CD4-positive, alpha-beta memory T cell (primary cell): ENCODE results near the gene DNAJB9. TPM values are rescaled to one million over a fixed set of nuclear protein-coding genes. Genes with fewer than 3 reads are reported as not detected.

Source experiments
- CTCF ChIA-PET: fragments of 350-600 bp; sonication (Branson Sonifier 250); formaldehyde crosslinking; loops from one replicate; lab custom pipeline; 2021; ENCODE audit warnings: inconsistent platforms; ENCODE audit not compliant: partially characterized antibody; lab: Charles Lee
- POLR2A ChIA-PET: fragments of 350-600 bp; sonication (Branson Sonifier 250); formaldehyde crosslinking; loops from one replicate; lab custom pipeline; 2021; ENCODE audit not compliant: partially characterized antibody; lab: Charles Lee
- DNase-seq, 5 donors: peaks; one replicate each; pipeline versions ENCODE4 v3.0.0 to v3.0.0-alpha.2; 2020 to 2022; ENCODE audit warnings: mixed read lengths in 1 of 5
- H3K27ac ChIP-seq: one replicate; pipeline ENCODE4 v1.7.0; 2013; ENCODE audit warnings: low read depth, low read length
- H3K27me3 ChIP-seq: 2 replicates; pipeline ENCODE4 v1.7.0; 2013; ENCODE audit warnings: mild to moderate bottlenecking, low read length, moderate library complexity; ENCODE audit not compliant: insufficient read depth
- H3K36me3 ChIP-seq: 2 replicates; pipeline ENCODE4 v1.7.0; 2013; ENCODE audit warnings: mild to moderate bottlenecking, low read length, moderate library complexity; ENCODE audit not compliant: insufficient read depth
- H3K4me1 ChIP-seq: 2 replicates; pipeline ENCODE4 v1.7.0; 2013; ENCODE audit warnings: mild to moderate bottlenecking, low read length, moderate library complexity; ENCODE audit not compliant: insufficient read depth
- H3K4me3 ChIP-seq, 2 donors: one replicate each; pipeline ENCODE4 v1.7.0; 2013; ENCODE audit warnings: low read length in 2 of 2, mild to moderate bottlenecking in 1 of 2
- H3K9me3 ChIP-seq, 2 donors: one replicate each; pipeline ENCODE4 v1.7.0; 2013; ENCODE audit warnings: low read length in 2 of 2, control low read depth in 1 of 2; ENCODE audit not compliant: control insufficient read depth in 1 of 2
- H3K27ac Mint-ChIP-seq, 7 donors: one replicate each; pipeline ENCODE4 v1.8.0; 2020 to 2021; ENCODE audit warnings: mixed read lengths in 7 of 7, mild to moderate bottlenecking in 6 of 7, inconsistent platforms in 3 of 7, moderate library complexity in 3 of 7
- H3K27me3 Mint-ChIP-seq, 2 donors: one replicate each; pipeline ENCODE4 v1.8.0; 2020 to 2021; ENCODE audit warnings: mixed read lengths in 2 of 2
- H3K36me3 Mint-ChIP-seq, 2 donors: one replicate each; pipeline ENCODE4 v1.8.0; 2020 to 2021; ENCODE audit warnings: mixed read lengths in 2 of 2, inconsistent platforms in 1 of 2, mild to moderate bottlenecking in 1 of 2
- H3K4me1 Mint-ChIP-seq, 4 donors: one replicate each; pipeline ENCODE4 v1.8.0; 2020 to 2021; ENCODE audit warnings: mixed read lengths in 4 of 4, mild to moderate bottlenecking in 1 of 4
- H3K4me3 Mint-ChIP-seq, 8 donors: one replicate each; pipeline ENCODE4 v1.8.0; 2020 to 2021; ENCODE audit warnings: mixed read lengths in 8 of 8, mild to moderate bottlenecking in 7 of 8, moderate library complexity in 6 of 8, inconsistent platforms in 3 of 8
- H3K9me3 Mint-ChIP-seq, 8 donors: one replicate each; pipeline ENCODE4 v1.8.0; 2020 to 2021; ENCODE audit warnings: mixed read lengths in 8 of 8, mild to moderate bottlenecking in 5 of 8, inconsistent platforms in 3 of 8, moderate library complexity in 1 of 8
- intact Hi-C: fragments of 100-400 bp; cut with micrococcal nuclease; formaldehyde crosslinking; loops from one replicate; pipeline ENCODE4 v1.15.1; 2023
- polyA plus RNA-seq, 2 donors: library from polyadenylated mRNA; unstranded; fragments of 300-500 nt; fragmentation: Illumina TruSeq; gene quantifications; one replicate each; pipeline ENCODE4 v1.2.3, GENCODE V29; 2021
- total RNA-seq, 2 experiments: library from RNA; stranded (reverse); gene quantifications; one replicate each; pipeline ENCODE4 v1.2.3, GENCODE V29; 2021

DNAJB9 gene
- total and polyA plus RNA-seq, 4 experiments from 2014 or later: 30.2 to 138 (median 46.4) TPM

DNA sequence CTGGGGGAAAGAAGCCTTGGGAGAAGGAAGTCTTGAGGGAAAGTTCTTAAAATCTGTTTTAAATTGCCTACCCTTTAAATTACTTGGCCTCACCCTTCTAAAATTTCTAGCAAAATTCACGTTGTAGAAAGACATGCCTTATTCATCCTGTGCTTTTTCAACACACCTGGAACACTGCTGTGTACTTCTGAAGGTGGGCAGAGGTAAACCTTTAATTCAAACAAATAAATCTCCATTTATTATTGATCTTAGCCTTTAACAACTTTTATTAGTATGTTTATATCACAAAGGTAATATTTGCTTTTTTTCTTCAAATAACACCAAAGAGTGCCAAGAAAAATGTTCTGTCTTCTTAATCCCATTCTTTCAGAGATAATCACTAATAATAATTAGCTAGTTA lies 30.7 kb downstream of the DNAJB9 start:
- Histone ChIP-seq H3K27me3 (no peaks in the 10 kb centered on the region), H3K27ac (no peak overlapping the region), H3K36me3 (no peaks in the 10 kb centered on the region), H3K4me3 (no peak overlapping the region), H3K9me3 (no peaks in the 10 kb centered on the region), H3K4me1 (no peaks in the 10 kb centered on the region)
- H3K4me1 Mint-ChIP-seq: no peaks in the 10 kb centered on the region
- no peak overlapping the region for H3K27ac Mint-ChIP-seq
- no peak for DNase-seq
- H3K36me3 Mint-ChIP-seq: no peaks in the 10 kb centered on the region
- H3K27me3 Mint-ChIP-seq: peaks cover 10% of the 10 kb centered on the region in 2 donors
- no peaks in the 10 kb centered on the region for H3K9me3 Mint-ChIP-seq
- H3K4me3 Mint-ChIP-seq: no peak overlapping the region
- intact Hi-C loops: no loop called here
- POLR2A ChIA-PET: no interaction called here
- CTCF ChIA-PET: no interaction called here

DNA sequence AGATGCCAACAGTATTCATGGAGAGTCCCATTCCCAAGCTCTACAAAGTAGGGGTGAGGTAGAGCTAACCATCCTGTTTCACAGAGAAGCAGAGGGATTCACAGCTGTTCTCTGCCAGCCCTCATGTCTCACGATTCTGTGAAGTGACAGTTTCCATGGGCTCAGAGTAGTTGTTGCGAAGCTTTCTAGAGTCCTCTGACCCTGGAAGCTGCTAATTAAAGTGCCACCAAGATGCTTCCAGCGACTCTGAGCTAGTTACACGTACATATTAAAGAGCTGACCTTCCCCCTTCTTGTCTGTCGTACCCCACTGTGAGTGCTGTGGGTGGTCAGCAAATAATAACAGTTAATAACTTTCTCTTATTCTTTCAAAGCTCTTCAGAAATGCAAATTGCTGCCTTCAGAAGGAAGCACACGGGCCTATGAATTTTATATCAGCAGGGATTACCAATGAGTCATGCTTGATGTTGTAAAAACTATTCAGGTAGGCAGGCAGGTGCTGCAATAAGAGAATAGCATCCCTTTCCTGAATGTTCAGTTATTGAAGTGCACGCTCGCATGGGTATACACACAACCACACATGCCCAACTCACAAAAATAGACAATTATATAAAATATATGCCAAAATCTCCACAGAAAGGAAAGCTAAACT lies 34.1 kb downstream of the DNAJB9 start:
- Mint-ChIP-seq H3K36me3 (no peaks in the 10 kb centered on the region), H3K4me1 (no peaks in the 10 kb centered on the region), H3K4me3 (no peak overlapping the region), H3K27ac (no peak overlapping the region), H3K27me3 (peaks cover 5 to 8% of the 10 kb centered on the region in 2 donors), H3K9me3 (no peaks in the 10 kb centered on the region)
- intact Hi-C loops: no loop called here
- ChIA-PET CTCF (interaction anchor here (0.8 to 1.0 kb wide), 2 partner anchors 9 to 11 kb away, joined by 3 to 5 read pairs; no protein-coding TSS in a partner anchor), POLR2A (no interaction called here)
- no peak for DNase-seq
- Histone ChIP-seq H3K4me3 (no peak overlapping the region), H3K9me3 (no peaks in the 10 kb centered on the region), H3K27ac (no peak overlapping the region), H3K27me3 (no peaks in the 10 kb centered on the region), H3K36me3 (no peaks in the 10 kb centered on the region), H3K4me1 (no peaks in the 10 kb centered on the region)

DNA sequence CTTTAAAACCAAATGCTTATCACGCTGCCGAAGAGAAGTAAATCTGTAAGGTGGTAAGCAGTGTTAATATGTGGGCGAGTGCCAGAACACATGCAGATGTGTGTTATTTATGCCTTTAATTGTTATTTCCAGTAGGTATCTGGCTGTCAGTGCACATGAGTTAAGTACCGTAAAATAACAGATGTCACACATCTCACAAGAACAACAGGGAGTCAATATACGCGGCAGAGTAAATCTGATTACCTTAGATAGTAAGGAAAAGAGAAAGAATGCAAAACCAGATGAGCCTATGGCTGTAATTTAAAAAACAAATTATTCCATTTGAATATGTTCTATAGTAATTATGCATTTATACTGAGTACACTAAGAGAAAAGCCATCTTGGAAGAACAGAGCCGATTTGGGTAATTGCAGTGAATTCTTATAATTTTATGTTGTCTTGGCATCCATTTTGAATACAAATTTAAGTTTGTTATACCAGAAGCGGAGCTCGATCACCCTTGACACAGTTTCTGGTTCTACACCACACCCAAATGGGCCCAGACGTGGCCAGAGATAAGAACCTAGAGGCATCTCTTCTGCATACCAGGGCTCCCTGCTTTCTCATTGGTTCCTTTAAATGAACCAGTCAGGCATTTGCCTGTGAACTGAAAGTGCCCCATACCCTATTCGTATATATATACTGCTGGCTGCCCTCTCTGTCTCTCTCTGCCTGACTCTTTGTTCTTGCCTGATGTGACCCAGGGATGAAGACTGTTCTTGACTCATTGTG lies 34.8 kb downstream of the DNAJB9 start:
- no peaks in the 10 kb centered on the region for H3K36me3 Mint-ChIP-seq
- H3K27me3 ChIP-seq: no peaks in the 10 kb centered on the region
- DNase-seq: no peak
- CTCF ChIA-PET: interaction anchor here (0.8 to 1.4 kb wide), 3 partner anchors 10 kb away, joined by 3 to 5 read pairs (median 3); no protein-coding TSS in a partner anchor
- no peak overlapping the region for H3K27ac ChIP-seq
- no peak overlapping the region for H3K4me3 Mint-ChIP-seq
- H3K27me3 Mint-ChIP-seq: peaks cover 5 to 7% of the 10 kb centered on the region in 2 donors
- no peak overlapping the region for H3K27ac Mint-ChIP-seq
- no peaks in the 10 kb centered on the region for H3K4me1 ChIP-seq
- H3K9me3 Mint-ChIP-seq: no peaks in the 10 kb centered on the region
- POLR2A ChIA-PET: no interaction called here
- intact Hi-C loops: no loop called here
- no peak overlapping the region for H3K4me3 ChIP-seq
- no peaks in the 10 kb centered on the region for H3K9me3 ChIP-seq
- no peaks in the 10 kb centered on the region for H3K36me3 ChIP-seq
- H3K4me1 Mint-ChIP-seq: no peaks in the 10 kb centered on the region

DNA sequence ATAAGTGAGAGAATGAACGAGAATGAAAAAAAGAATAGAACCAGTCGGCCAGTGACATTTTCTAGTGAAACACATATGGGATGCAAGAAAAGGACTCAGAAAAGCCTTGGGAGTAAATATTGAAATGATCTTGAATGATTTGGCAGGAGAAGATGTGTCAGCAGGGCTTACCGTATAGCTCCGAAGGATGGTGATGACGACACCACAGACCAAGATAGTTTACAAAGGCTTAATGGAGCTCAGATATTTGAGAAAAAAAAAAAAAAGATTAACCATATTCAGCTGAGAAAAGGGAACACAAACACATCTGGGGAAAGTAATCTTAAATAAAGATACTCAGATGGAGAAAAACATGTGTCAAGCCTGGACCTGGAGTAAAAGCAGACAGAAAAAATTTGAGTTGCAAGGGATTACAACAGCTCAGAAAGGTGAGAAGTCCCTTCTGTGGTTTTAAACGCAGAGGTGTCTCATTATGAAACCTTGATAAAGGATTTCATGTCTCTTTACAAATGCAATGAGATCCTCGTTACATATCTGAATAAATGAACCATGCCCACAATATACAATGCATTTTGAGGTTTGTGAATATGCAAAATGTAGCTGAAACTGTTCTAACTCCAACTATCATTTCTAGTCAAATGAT lies 36.0 kb downstream of the DNAJB9 start:
- Histone ChIP-seq H3K36me3 (no peaks in the 10 kb centered on the region), H3K27me3 (no peaks in the 10 kb centered on the region), H3K9me3 (no peaks in the 10 kb centered on the region), H3K4me3 (no peak overlapping the region), H3K27ac (no peak overlapping the region), H3K4me1 (no peaks in the 10 kb centered on the region)
- intact Hi-C loops: no loop called here
- no peak for DNase-seq
- Mint-ChIP-seq H3K36me3 (no peaks in the 10 kb centered on the region), H3K4me1 (no peaks in the 10 kb centered on the region), H3K27ac (no peak overlapping the region), H3K27me3 (peaks cover 0 to 4% of the 10 kb centered on the region in 2 donors), H3K9me3 (no peaks in the 10 kb centered on the region), H3K4me3 (no peak overlapping the region)
- ChIA-PET POLR2A (no interaction called here), CTCF (interaction anchor here (1.4 kb wide), 1 partner anchor 9 kb away, joined by 3 read pairs; no protein-coding TSS in a partner anchor)

DNA sequence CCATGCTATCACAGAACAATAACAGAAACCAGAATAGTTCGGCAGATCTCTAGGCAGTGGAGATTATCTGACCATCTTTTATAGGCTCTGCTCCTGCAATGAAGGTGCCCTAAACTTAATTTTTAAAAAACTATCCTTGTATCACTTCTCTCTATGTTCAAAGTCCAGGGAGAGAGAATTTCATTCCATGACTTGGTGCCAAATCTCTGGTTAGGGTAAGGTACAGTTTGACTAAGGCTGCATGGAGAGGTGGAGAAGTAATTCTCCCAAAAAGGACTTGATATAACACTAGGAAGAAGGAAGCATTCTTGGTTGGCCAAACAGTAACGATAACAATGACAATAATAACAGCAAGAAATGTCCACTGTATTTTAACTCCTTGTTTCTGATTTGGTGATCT lies 40.0 kb downstream of the DNAJB9 start:
- ChIA-PET CTCF (no interaction called here), POLR2A (no interaction called here)
- Mint-ChIP-seq H3K36me3 (no peaks in the 10 kb centered on the region), H3K9me3 (no peaks in the 10 kb centered on the region), H3K27ac (no peak overlapping the region), H3K4me1 (no peaks in the 10 kb centered on the region), H3K27me3 (no peaks in the 10 kb centered on the region), H3K4me3 (no peak overlapping the region)
- Histone ChIP-seq H3K36me3 (no peaks in the 10 kb centered on the region), H3K27ac (no peak overlapping the region), H3K4me1 (no peaks in the 10 kb centered on the region), H3K9me3 (no peaks in the 10 kb centered on the region), H3K27me3 (no peaks in the 10 kb centered on the region), H3K4me3 (no peak overlapping the region)
- intact Hi-C loops: no loop called here
- no peak for DNase-seq

DNA sequence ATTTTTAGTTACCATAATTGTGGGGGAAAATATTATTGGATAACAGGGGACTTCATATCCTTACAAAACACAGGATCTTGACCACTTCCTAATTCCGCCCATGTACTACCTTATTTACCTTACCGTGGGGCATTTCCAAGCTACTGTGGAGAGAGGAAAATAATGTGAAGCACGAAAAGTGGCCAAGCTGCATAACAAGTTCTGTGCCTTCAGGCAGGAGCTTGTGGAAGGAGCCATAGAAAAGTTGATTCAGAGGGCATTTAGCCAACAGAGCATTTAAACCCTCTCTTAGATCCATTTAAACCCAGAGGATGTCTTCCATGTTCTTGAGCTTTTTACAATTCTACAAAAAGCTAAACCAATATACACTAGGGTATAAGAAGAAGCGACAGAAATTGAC lies 41.6 kb downstream of the DNAJB9 start:
- Mint-ChIP-seq H3K4me1 (no peaks in the 10 kb centered on the region), H3K9me3 (no peaks in the 10 kb centered on the region), H3K27me3 (no peaks in the 10 kb centered on the region), H3K36me3 (no peaks in the 10 kb centered on the region), H3K4me3 (no peak overlapping the region), H3K27ac (no peak overlapping the region)
- POLR2A ChIA-PET: no interaction called here
- intact Hi-C loops: no loop called here
- no peaks in the 10 kb centered on the region for H3K9me3 ChIP-seq
- H3K27ac ChIP-seq: no peak overlapping the region
- CTCF ChIA-PET: interaction anchor here (1.0 to 2.0 kb wide), 3 partner anchors 10 to 24 kb away, joined by 3 to 5 read pairs (median 4); no protein-coding TSS in a partner anchor
- H3K4me1 ChIP-seq: no peaks in the 10 kb centered on the region
- no peak overlapping the region for H3K4me3 ChIP-seq
- no peak for DNase-seq
- no peaks in the 10 kb centered on the region for H3K36me3 ChIP-seq
- H3K27me3 ChIP-seq: no peaks in the 10 kb centered on the region
